Measurements from ENCODE around the gene PPP2R2D.

GRCh38 chr10:132007681-132008080, 106.9 kb downstream of the PPP2R2D start:
- no peak for TF ChIP-seq CTCF (IDR thresholded peaks at IDR 0.05)
- no peak for TF ChIP-seq ZFX (IDR thresholded peaks at IDR 0.05; ENCODE audit: borderline replicate concordance)

Measured in 22Rv1 (cell line).